ENCODE results near the gene GMEB2.

The GMEB2 gene

GRCh38 chr20:63590218-63591146 is 36.4 kb downstream of the GMEB2 start:
- peaks cover 6% of the 10 kb centered on the region for H3K4me1 ChIP-seq (ENCODE audit: control insufficient read depth, insufficient read depth, low read length)
- H3K27me3 ChIP-seq (replicated peaks; ENCODE audit: control insufficient read depth, insufficient read depth, low read length), result no peaks in the 10 kb centered on the region
- no peak for DNase-seq (ENCODE audit: low read depth)
- H3K9me3 ChIP-seq (ENCODE audit: control insufficient read depth, low read length), result no peaks in the 10 kb centered on the region
- H3K9ac ChIP-seq (ENCODE audit: low read length), result no peak overlapping the region
- no peak overlapping the region for H3K4me3 ChIP-seq (ENCODE audit: low read length)
- H3K36me3 ChIP-seq (ENCODE audit: control insufficient read depth, insufficient read depth, low read length, severe bottlenecking), result peaks cover 35% of the 10 kb centered on the region

- H3K36me3 ChIP-seq (ENCODE audit: control insufficient read depth, insufficient read depth, low read length, severe bottlenecking), result peaks cover 32% of the 10 kb centered on the region
- no peak for DNase-seq (ENCODE audit: low read depth)
These were observed 37.4 kb downstream of the GMEB2 start for GRCh38 chr20:63589261-63590217.

GRCh38 chr20:63588641-63589041 is 38.3 kb downstream of the GMEB2 start:
- no peaks in the 10 kb centered on the region for H3K4me1 ChIP-seq (ENCODE audit: control insufficient read depth, insufficient read depth, low read length)
- no peaks in the 10 kb centered on the region for H3K9me3 ChIP-seq (ENCODE audit: control insufficient read depth, low read length)
- no peaks in the 10 kb centered on the region for H3K27me3 ChIP-seq (replicated peaks; ENCODE audit: control insufficient read depth, insufficient read depth, low read length)
- DNase-seq (ENCODE audit: low read depth), result no peak
- no peak overlapping the region for H3K9ac ChIP-seq (ENCODE audit: low read length)
- peaks cover 32% of the 10 kb centered on the region for H3K36me3 ChIP-seq (ENCODE audit: control insufficient read depth, insufficient read depth, low read length, severe bottlenecking)
- H3K4me3 ChIP-seq (ENCODE audit: low read length), result no peak overlapping the region

More at GRCh38 chr20:63589261-63590217, 37.4 kb downstream of the GMEB2 start:
- Histone ChIP-seq H3K4me3 (ENCODE audit: low read length) (no peak overlapping the region), H3K9me3 (ENCODE audit: control insufficient read depth, low read length) (no peaks in the 10 kb centered on the region), H3K27me3 (replicated peaks; ENCODE audit: control insufficient read depth, insufficient read depth, low read length) (no peaks in the 10 kb centered on the region), H3K4me1 (ENCODE audit: control insufficient read depth, insufficient read depth, low read length) (peaks cover 6% of the 10 kb centered on the region), H3K9ac (ENCODE audit: low read length) (no peak overlapping the region)

GRCh38 chr20:63587776-63588591 is 38.9 kb downstream of the GMEB2 start:
- Histone ChIP-seq H3K9me3 (ENCODE audit: control insufficient read depth, low read length) (no peaks in the 10 kb centered on the region), H3K4me1 (ENCODE audit: control insufficient read depth, insufficient read depth, low read length) (no peaks in the 10 kb centered on the region), H3K36me3 (ENCODE audit: control insufficient read depth, insufficient read depth, low read length, severe bottlenecking) (peaks cover 29% of the 10 kb centered on the region), H3K4me3 (ENCODE audit: low read length) (no peak overlapping the region), H3K9ac (ENCODE audit: low read length) (no peak overlapping the region), H3K27me3 (replicated peaks; ENCODE audit: control insufficient read depth, insufficient read depth, low read length) (no peaks in the 10 kb centered on the region)
- DNase-seq (ENCODE audit: low read depth), result no peak

- DNase-seq (ENCODE audit: low read depth), result no peak
These were observed 39.6 kb downstream of the GMEB2 start for GRCh38 chr20:63587256-63587655.

GRCh38 chr20:63586797-63587196 is 40.1 kb downstream of the GMEB2 start:
- H3K4me1 ChIP-seq (ENCODE audit: control insufficient read depth, insufficient read depth, low read length), result no peaks in the 10 kb centered on the region
- no peak for DNase-seq (ENCODE audit: low read depth)
- no peak overlapping the region for H3K4me3 ChIP-seq (ENCODE audit: low read length)
- H3K9me3 ChIP-seq (ENCODE audit: control insufficient read depth, low read length), result no peaks in the 10 kb centered on the region
- H3K9ac ChIP-seq (ENCODE audit: low read length), result no peak overlapping the region
- H3K36me3 ChIP-seq (ENCODE audit: control insufficient read depth, insufficient read depth, low read length, severe bottlenecking), result peaks cover 19% of the 10 kb centered on the region
- no peaks in the 10 kb centered on the region for H3K27me3 ChIP-seq (replicated peaks; ENCODE audit: control insufficient read depth, insufficient read depth, low read length)

More at GRCh38 chr20:63587256-63587655, 39.6 kb downstream of the GMEB2 start:
- Histone ChIP-seq H3K4me3 (ENCODE audit: low read length) (no peak overlapping the region), H3K27me3 (replicated peaks; ENCODE audit: control insufficient read depth, insufficient read depth, low read length) (no peaks in the 10 kb centered on the region), H3K4me1 (ENCODE audit: control insufficient read depth, insufficient read depth, low read length) (no peaks in the 10 kb centered on the region), H3K36me3 (ENCODE audit: control insufficient read depth, insufficient read depth, low read length, severe bottlenecking) (peaks cover 24% of the 10 kb centered on the region), H3K9me3 (ENCODE audit: control insufficient read depth, low read length) (no peaks in the 10 kb centered on the region), H3K9ac (ENCODE audit: low read length) (no peak overlapping the region)

- Histone ChIP-seq H3K9me3 (ENCODE audit: control insufficient read depth, low read length) (no peaks in the 10 kb centered on the region), H3K9ac (ENCODE audit: low read length) (no peak overlapping the region), H3K36me3 (ENCODE audit: control insufficient read depth, insufficient read depth, low read length, severe bottlenecking) (peaks cover 13% of the 10 kb centered on the region), H3K27me3 (replicated peaks; ENCODE audit: control insufficient read depth, insufficient read depth, low read length) (no peaks in the 10 kb centered on the region), H3K4me3 (ENCODE audit: low read length) (no peak overlapping the region), H3K4me1 (ENCODE audit: control insufficient read depth, insufficient read depth, low read length) (no peaks in the 10 kb centered on the region)
- DNase-seq (ENCODE audit: low read depth), result no peak
These were observed 41.0 kb downstream of the GMEB2 start for GRCh38 chr20:63585616-63586565.

GRCh38 chr20:63582382-63583063 is 44.4 kb downstream of the GMEB2 start:
- Histone ChIP-seq H3K27me3 (replicated peaks; ENCODE audit: control insufficient read depth, insufficient read depth, low read length) (peaks cover 14% of the 10 kb centered on the region), H3K4me3 (ENCODE audit: low read length) (no peak overlapping the region), H3K9ac (ENCODE audit: low read length) (no peak overlapping the region), H3K9me3 (ENCODE audit: control insufficient read depth, low read length) (no peaks in the 10 kb centered on the region), H3K36me3 (ENCODE audit: control insufficient read depth, insufficient read depth, low read length, severe bottlenecking) (no peaks in the 10 kb centered on the region), H3K4me1 (ENCODE audit: control insufficient read depth, insufficient read depth, low read length) (peaks cover 5% of the 10 kb centered on the region)
- DNase-seq (ENCODE audit: low read depth), result no peak

- no peaks in the 10 kb centered on the region for H3K36me3 ChIP-seq (ENCODE audit: control insufficient read depth, insufficient read depth, low read length, severe bottlenecking)
- no peak for DNase-seq (ENCODE audit: low read depth)
- H3K9me3 ChIP-seq (ENCODE audit: control insufficient read depth, low read length), result no peaks in the 10 kb centered on the region
- no peak overlapping the region for H3K9ac ChIP-seq (ENCODE audit: low read length)
- no peak overlapping the region for H3K4me3 ChIP-seq (ENCODE audit: low read length)
- H3K27me3 ChIP-seq (replicated peaks; ENCODE audit: control insufficient read depth, insufficient read depth, low read length), result peaks cover 14% of the 10 kb centered on the region
- H3K4me1 ChIP-seq (ENCODE audit: control insufficient read depth, insufficient read depth, low read length), result peaks cover 5% of the 10 kb centered on the region
These were observed 46.0 kb downstream of the GMEB2 start for GRCh38 chr20:63580796-63581461.

Data from adipocyte (in vitro differentiated cells).